Stimulated activated CD8-positive, alpha-beta memory T cell treated with anti-CD3 and anti-CD28 coated beads, Interleukin-12 subunit alpha, Interleukin-12 subunit beta, amount 100 ng/mL, for 24 hours (primary cell): ENCODE results near the gene GRAMD2B.

ENCODE experiments used
- DNase-seq: peaks from one replicate; pipeline ENCODE4 v3.0.0-alpha.2; 2020; ENCODE audit errors: extremely low read depth

GRAMD2B gene

GRCh38 chr5:126536874-126537273, 113.7 kb downstream of the GRAMD2B start:
- no peak for DNase-seq

- DNase-seq: no peak
Measured at GRCh38 chr5:126538579-126538978, 115.4 kb downstream of the GRAMD2B start.

- DNase-seq: no peak
Measured at GRCh38 chr5:126540631-126541030, 117.4 kb downstream of the GRAMD2B start.

- no peak for DNase-seq
Measured at GRCh38 chr5:126542441-126542840, 119.2 kb downstream of the GRAMD2B start.

GRCh38 chr5:126543009-126543408, 119.8 kb downstream of the GRAMD2B start:
- DNase-seq: no peak

- DNase-seq: no peak
Measured at GRCh38 chr5:126543660-126544059, 120.5 kb downstream of the GRAMD2B start.
